Measurements from ENCODE around the gene SORCS2.
"Not testable (repeated sequence)": the region's sequence is repeated elsewhere in the genome, so short reads cannot be mapped to it uniquely, and the experiment has no call there.

Gene SORCS2

DNA sequence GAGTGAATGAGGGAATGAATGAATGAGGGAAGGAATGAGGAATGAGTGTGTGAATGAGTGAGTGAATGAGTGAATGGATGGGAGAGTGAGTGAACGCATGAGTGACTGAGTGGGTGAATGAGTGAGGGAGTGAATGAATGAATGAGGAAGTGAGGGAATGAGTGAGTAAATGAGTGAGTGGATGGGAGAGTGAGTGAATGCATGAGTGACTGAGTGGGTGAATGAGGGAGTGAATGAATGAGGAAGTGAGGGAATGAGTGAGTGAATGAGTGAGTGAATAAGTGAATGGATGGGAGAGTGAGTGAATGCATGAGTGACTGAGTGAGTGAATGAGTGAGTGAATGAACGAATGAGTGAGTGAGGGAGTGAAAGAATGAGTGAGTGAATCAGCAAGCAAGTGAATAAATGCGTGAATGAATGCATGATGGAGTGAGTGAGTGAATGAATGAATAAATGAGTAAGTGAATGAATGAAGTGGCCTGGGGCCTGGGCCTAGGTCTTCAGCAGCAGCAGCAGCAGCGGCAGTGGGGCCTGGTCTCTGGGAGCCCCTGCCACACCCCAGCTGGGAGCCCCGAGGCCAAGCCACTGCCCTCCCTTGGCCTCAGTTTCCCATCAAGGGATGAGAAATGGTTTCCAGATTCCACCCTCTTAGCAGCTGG, 258.6 kb downstream of the SORCS2 start:
- Histone ChIP-seq H3K9ac (ENCODE audit: low read length) (no peak overlapping the region), H3K9me3 (ENCODE audit: low read length) (no peaks in the 10 kb centered on the region), H3K9me2 (ENCODE audit: low read depth, low read length) (no peaks in the 10 kb centered on the region), H3F3A (ENCODE audit: insufficient read depth, low read length) (no peaks in the 10 kb centered on the region), H3K4me2 (ENCODE audit: low read length) (no peak overlapping the region), H2AFZ (ENCODE audit: low read length) (no peak overlapping the region), H3K27me3 (ENCODE audit: insufficient read depth, low read length) (no peaks in the 10 kb centered on the region), H3K36me3 (ENCODE audit: insufficient read depth, low read length) (no peaks in the 10 kb centered on the region), H3K4me3 (ENCODE audit: low read depth, low read length, poor library complexity, severe bottlenecking) (no peak overlapping the region), H3K4me1 (ENCODE audit: insufficient read depth, low read length, severe bottlenecking) (no peaks in the 10 kb centered on the region), H4K20me1 (ENCODE audit: insufficient read depth, low read length) (no peaks in the 10 kb centered on the region), H3K27ac (ENCODE audit: low read depth, low read length, poor library complexity, severe bottlenecking) (no peak overlapping the region), H3K79me2 (ENCODE audit: insufficient read depth, low read length) (no peaks in the 10 kb centered on the region)
- TF ChIP-seq, protein P1, sequence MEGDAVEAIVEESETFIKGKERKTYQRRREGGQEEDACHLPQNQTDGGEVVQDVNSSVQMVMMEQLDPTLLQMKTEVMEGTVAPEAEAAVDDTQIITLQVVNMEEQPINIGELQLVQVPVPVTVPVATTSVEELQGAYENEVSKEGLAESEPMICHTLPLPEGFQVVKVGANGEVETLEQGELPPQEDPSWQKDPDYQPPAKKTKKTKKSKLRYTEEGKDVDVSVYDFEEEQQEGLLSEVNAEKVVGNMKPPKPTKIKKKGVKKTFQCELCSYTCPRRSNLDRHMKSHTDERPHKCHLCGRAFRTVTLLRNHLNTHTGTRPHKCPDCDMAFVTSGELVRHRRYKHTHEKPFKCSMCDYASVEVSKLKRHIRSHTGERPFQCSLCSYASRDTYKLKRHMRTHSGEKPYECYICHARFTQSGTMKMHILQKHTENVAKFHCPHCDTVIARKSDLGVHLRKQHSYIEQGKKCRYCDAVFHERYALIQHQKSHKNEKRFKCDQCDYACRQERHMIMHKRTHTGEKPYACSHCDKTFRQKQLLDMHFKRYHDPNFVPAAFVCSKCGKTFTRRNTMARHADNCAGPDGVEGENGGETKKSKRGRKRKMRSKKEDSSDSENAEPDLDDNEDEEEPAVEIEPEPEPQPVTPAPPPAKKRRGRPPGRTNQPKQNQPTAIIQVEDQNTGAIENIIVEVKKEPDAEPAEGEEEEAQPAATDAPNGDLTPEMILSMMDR (IDR thresholded peaks at IDR 0.05; ENCODE audit: low read length) = no peak
- TF ChIP-seq EZH2 (IDR thresholded peaks at IDR 0.05; ENCODE audit: borderline replicate concordance, low read length) = no peak

DNA sequence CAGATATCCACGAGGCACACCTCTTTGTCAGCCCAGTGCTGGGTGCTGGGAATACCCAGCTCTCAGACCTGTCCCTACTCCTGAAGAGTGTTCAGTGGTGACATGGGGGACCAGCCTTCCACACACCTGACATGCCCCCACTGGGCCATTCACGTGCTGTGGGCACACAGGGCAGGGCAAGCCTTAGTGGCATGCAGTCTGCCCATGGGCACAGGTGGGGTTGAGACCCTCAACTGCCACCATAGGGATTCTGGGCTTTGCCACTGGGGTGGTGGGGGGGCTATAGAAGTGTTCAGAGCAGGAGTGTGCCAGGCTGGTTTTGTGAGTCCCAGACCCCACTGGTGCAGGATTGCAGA, 259.1 kb downstream of the SORCS2 start:
- Histone ChIP-seq H3K4me2 (ENCODE audit: low read length) (no peak overlapping the region), H3K9me2 (ENCODE audit: low read depth, low read length) (no peaks in the 10 kb centered on the region), H2AFZ (ENCODE audit: low read length) (no peak overlapping the region), H3K79me2 (ENCODE audit: insufficient read depth, low read length) (no peaks in the 10 kb centered on the region), H3K36me3 (ENCODE audit: insufficient read depth, low read length) (no peaks in the 10 kb centered on the region), H3K9me3 (ENCODE audit: low read length) (no peaks in the 10 kb centered on the region), H3K27me3 (ENCODE audit: insufficient read depth, low read length) (no peaks in the 10 kb centered on the region), H3K4me1 (ENCODE audit: insufficient read depth, low read length, severe bottlenecking) (no peaks in the 10 kb centered on the region), H3K27ac (ENCODE audit: low read depth, low read length, poor library complexity, severe bottlenecking) (no peak overlapping the region), H3F3A (ENCODE audit: insufficient read depth, low read length) (no peaks in the 10 kb centered on the region), H3K9ac (ENCODE audit: low read length) (no peak overlapping the region), H3K4me3 (ENCODE audit: low read depth, low read length, poor library complexity, severe bottlenecking) (no peak overlapping the region), H4K20me1 (ENCODE audit: insufficient read depth, low read length) (no peaks in the 10 kb centered on the region)
- no peak for TF ChIP-seq EZH2 (IDR thresholded peaks at IDR 0.05; ENCODE audit: borderline replicate concordance, low read length)
- TF ChIP-seq, protein P1 (IDR thresholded peaks at IDR 0.05; ENCODE audit: low read length) = no peak

DNA sequence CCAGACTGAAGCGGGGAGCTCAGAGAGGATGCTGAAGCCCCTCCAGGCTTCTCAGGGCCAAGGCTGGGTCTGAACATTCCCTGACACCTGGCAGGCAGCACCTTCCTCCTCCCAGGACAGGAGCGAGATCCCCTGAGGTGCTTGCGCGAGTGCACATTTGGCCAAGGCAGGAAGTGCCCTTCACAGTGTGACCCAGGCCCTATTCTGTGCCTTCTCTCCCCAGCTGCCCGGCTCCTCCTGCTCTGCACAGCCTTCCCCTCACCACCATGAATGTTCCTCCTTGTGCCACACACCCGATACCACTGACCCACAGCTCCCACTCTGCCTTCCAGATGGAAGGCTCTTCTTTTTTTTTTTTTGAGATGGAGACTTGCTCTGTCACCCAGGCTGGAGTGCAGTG, 259.5 kb downstream of the SORCS2 start:
- Histone ChIP-seq H3K27me3 (ENCODE audit: insufficient read depth, low read length) (no peaks in the 10 kb centered on the region), H3K9me2 (ENCODE audit: low read depth, low read length) (no peaks in the 10 kb centered on the region), H3K79me2 (ENCODE audit: insufficient read depth, low read length) (no peaks in the 10 kb centered on the region), H3K4me2 (ENCODE audit: low read length) (no peak overlapping the region), H4K20me1 (ENCODE audit: insufficient read depth, low read length) (no peaks in the 10 kb centered on the region), H2AFZ (ENCODE audit: low read length) (no peak overlapping the region), H3F3A (ENCODE audit: insufficient read depth, low read length) (no peaks in the 10 kb centered on the region), H3K9ac (ENCODE audit: low read length) (no peak overlapping the region), H3K4me1 (ENCODE audit: insufficient read depth, low read length, severe bottlenecking) (no peaks in the 10 kb centered on the region), H3K9me3 (ENCODE audit: low read length) (no peaks in the 10 kb centered on the region), H3K4me3 (ENCODE audit: low read depth, low read length, poor library complexity, severe bottlenecking) (no peak overlapping the region), H3K27ac (ENCODE audit: low read depth, low read length, poor library complexity, severe bottlenecking) (no peak overlapping the region), H3K36me3 (ENCODE audit: insufficient read depth, low read length) (no peaks in the 10 kb centered on the region)
- TF ChIP-seq, protein P1 (IDR thresholded peaks at IDR 0.05; ENCODE audit: low read length) = no peak
- no peak for TF ChIP-seq EZH2 (IDR thresholded peaks at IDR 0.05; ENCODE audit: borderline replicate concordance, low read length)

DNA sequence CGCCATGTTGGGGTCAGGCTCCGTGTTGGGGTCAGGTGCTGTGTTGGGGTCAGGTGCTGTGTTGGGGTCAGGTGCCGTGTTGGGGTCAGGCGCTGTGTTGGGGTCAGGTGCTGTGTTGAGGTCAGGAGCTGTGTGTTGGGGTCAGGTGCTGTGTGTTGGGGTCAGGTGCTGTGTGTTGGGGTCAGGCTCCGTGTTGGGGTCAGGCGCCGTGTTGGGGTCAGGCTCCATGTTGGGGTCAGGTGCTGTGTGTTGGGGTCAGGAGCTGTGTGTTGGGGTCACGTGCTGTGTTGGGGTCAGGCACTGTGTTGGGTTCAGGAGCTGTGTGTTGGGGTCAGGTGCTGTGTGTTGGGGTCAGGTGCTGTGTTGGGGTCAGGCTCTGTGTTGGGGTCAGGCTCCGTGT, 260.5 kb downstream of the SORCS2 start:
- not testable (repeated sequence) for H3K27me3 ChIP-seq (ENCODE audit: insufficient read depth, low read length); H3K4me1 ChIP-seq (ENCODE audit: insufficient read depth, low read length, severe bottlenecking); H3K27ac ChIP-seq (ENCODE audit: low read depth, low read length, poor library complexity, severe bottlenecking)

More for the DNA sequence above, 260.5 kb downstream of the SORCS2 start:
- not testable (repeated sequence) for H3K4me2 ChIP-seq (ENCODE audit: low read length); H4K20me1 ChIP-seq (ENCODE audit: insufficient read depth, low read length); H3K9me2 ChIP-seq (ENCODE audit: low read depth, low read length); H3K36me3 ChIP-seq (ENCODE audit: insufficient read depth, low read length); H3K9ac ChIP-seq (ENCODE audit: low read length); H3K79me2 ChIP-seq (ENCODE audit: insufficient read depth, low read length); H3F3A ChIP-seq (ENCODE audit: insufficient read depth, low read length); H2AFZ ChIP-seq (ENCODE audit: low read length); H3K4me3 ChIP-seq (ENCODE audit: low read depth, low read length, poor library complexity, severe bottlenecking); H3K9me3 ChIP-seq (ENCODE audit: low read length)

All from OCI-LY1 (cell line).